ENCODE results near the gene ABCB8.

ABCB8 gene

DNA sequence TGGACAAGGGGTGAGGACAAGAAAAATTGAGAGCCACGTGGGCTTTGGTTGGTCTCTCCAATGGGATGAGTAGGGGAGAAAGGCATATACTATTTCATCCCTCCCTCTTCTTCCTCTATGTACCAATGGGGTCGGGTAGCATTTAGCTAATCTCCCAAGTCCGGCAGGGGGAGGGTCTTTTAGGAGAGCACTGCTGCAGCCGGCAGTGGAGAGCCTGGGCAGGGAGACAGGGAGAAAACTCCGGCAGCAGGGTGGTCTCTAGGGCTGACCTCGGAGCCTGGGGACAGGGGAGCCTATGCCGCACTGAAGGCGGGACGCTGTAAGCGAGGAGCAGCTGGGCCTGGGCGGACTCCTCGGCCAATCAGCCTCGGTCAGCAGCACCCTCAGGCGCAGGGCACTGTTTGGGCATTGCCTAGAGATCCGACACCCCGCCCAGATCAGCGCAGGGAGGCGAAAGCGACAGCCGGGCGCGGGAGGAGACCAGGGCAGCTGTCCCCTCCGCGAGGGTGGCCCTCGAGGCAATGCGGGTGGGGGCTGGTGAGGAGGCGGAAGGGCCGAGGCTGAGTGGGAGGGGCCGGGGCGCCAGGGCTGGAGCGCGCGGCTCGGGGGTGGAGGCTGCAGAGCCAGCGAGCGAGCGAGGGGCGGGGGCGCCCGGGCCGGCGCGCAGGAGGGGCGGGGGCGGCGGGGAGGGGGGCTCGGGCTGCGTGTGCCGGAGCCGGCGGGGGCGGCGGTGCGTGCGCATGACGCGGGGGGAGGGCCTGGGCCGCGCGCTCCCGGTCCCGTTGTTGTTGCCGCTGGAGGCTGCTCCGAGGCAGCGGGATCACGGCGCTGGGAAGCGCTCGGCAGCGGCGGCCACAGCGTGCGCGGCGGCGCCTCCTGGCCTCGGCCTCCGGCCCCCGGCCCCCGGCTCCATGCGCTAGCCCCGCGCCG is 57.7 kb downstream of the ABCB8 start, which contains the start of gene AGAP3:
Gene AGAP3, plus strand, starts transcription at position 785 of the 930 bp plus-strand sequence. CDS start 267 bp downstream, outside the sequence.
- peak within 1 kb of the TSS; percentile 71 to 86 for H3K4me3 ChIP-seq (ENCODE audit: low read depth in 1 of 2, low read length in 2 of 2)
- H3K9me3 ChIP-seq (ENCODE audit: control insufficient read depth in 1 of 2, low read length in 2 of 2) = no peaks in the 10 kb centered on the region
- H3K27me3 ChIP-seq (ENCODE audit: low read depth, low read length) = no peaks in the 10 kb centered on the region
- H3K4me1 ChIP-seq (ENCODE audit: control insufficient read depth in 1 of 2, insufficient read depth in 2 of 2, low read length in 2 of 2) = peaks cover 36 to 54% of the 10 kb centered on the region in 2 donors
- peak within 1 kb of the TSS; percentile 51 for H3K27ac ChIP-seq (ENCODE audit: low read length)
- no peaks in the 10 kb centered on the region for H3K36me3 ChIP-seq (ENCODE audit: control insufficient read depth in 1 of 2, insufficient read depth in 2 of 2, low read length in 2 of 2)

- no peaks in the 10 kb centered on the region for H3K27me3 ChIP-seq (ENCODE audit: low read depth, low read length)
- H3K36me3 ChIP-seq (ENCODE audit: control insufficient read depth in 1 of 2, insufficient read depth in 2 of 2, low read length in 2 of 2) = no peaks in the 10 kb centered on the region
- peak overlapping the region; percentile 71 to 86 for H3K4me3 ChIP-seq (ENCODE audit: low read depth in 1 of 2, low read length in 2 of 2)
- H3K27ac ChIP-seq (ENCODE audit: low read length) = no peak overlapping the region
- peaks cover 35 to 48% of the 10 kb centered on the region in 2 donors for H3K4me1 ChIP-seq (ENCODE audit: control insufficient read depth in 1 of 2, insufficient read depth in 2 of 2, low read length in 2 of 2)
- H3K9me3 ChIP-seq (ENCODE audit: control insufficient read depth in 1 of 2, low read length in 2 of 2) = no peaks in the 10 kb centered on the region
These were observed 58.6 kb downstream of the ABCB8 start for GRCh38 chr7:151086802-151087244.

GRCh38 chr7:151087245-151088018 is 59.2 kb downstream of the ABCB8 start:
- Histone ChIP-seq H3K27ac (ENCODE audit: low read length) (peak overlapping the region; percentile 96), H3K4me1 (ENCODE audit: control insufficient read depth in 1 of 2, insufficient read depth in 2 of 2, low read length in 2 of 2) (peaks cover 29 to 42% of the 10 kb centered on the region in 2 donors)

DNA sequence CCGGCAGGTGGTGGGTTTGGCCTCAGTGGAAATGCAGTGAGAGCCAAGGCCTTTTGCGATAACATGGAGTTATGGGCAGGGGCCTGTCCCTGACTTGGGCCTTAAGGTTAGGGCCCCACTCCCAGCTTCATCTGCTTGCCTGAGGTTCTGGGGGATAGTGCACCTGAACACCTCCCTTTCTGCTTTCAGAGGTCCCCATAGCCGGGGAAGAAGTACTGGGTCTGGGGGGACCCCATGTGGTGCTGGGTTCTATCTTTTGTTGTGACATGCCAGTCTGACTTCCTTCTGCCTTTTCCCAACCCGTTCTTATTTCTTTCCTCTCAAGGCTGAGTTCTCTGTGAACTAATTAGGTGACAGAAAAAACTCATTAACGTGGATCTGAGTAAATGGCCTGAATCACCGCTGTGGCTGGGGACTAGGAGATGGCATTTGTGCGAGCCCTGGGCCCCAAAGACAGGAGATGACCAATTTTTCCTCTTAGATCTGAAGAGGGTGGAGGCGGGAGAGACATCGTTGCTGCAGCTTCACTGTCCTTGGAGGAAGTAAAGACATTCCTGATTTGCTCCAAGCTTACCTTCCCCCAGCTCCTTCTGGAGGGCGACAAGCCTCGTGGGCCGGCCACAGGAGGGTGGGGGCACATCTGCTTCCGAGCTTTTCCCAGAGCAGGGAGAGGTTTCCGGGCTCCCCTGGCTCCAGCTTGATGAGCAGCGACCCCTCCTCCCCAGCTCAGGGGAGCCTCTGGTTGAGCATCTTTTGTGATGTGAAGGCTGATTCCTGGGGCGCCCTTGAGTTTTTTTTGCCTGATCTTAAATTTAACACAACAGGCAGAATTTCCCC is 60.0 kb downstream of the ABCB8 start:
- H3K36me3 ChIP-seq (ENCODE audit: control insufficient read depth in 1 of 2, insufficient read depth in 2 of 2, low read length in 2 of 2) = peaks cover 0 to 7% of the 10 kb centered on the region in 2 donors
- peak overlapping the region; percentile 96 for H3K27ac ChIP-seq (ENCODE audit: low read length)
- H3K9me3 ChIP-seq (ENCODE audit: control insufficient read depth in 1 of 2, low read length in 2 of 2) = no peaks in the 10 kb centered on the region
- peak overlapping the region; percentile 71 to 86 for H3K4me3 ChIP-seq (ENCODE audit: low read depth in 1 of 2, low read length in 2 of 2)
- peaks cover 29 to 39% of the 10 kb centered on the region in 2 donors for H3K4me1 ChIP-seq (ENCODE audit: control insufficient read depth in 1 of 2, insufficient read depth in 2 of 2, low read length in 2 of 2)
- H3K27me3 ChIP-seq (ENCODE audit: low read depth, low read length) = no peaks in the 10 kb centered on the region

More at GRCh38 chr7:151087245-151088018, 59.2 kb downstream of the ABCB8 start:
- no peaks in the 10 kb centered on the region for H3K9me3 ChIP-seq (ENCODE audit: control insufficient read depth in 1 of 2, low read length in 2 of 2)
- peaks cover 0 to 5% of the 10 kb centered on the region in 2 donors for H3K36me3 ChIP-seq (ENCODE audit: control insufficient read depth in 1 of 2, insufficient read depth in 2 of 2, low read length in 2 of 2)
- no peaks in the 10 kb centered on the region for H3K27me3 ChIP-seq (ENCODE audit: low read depth, low read length)
- H3K4me3 ChIP-seq (ENCODE audit: low read depth in 1 of 2, low read length in 2 of 2) = peak overlapping the region; percentile 71 to 86

GRCh38 chr7:151088856-151089699 is 60.8 kb downstream of the ABCB8 start:
- Histone ChIP-seq H3K9me3 (ENCODE audit: control insufficient read depth in 1 of 2, low read length in 2 of 2) (no peaks in the 10 kb centered on the region), H3K36me3 (ENCODE audit: control insufficient read depth in 1 of 2, insufficient read depth in 2 of 2, low read length in 2 of 2) (peaks cover 0 to 7% of the 10 kb centered on the region in 2 donors), H3K4me3 (ENCODE audit: low read depth in 1 of 2, low read length in 2 of 2) (peak overlapping the region; percentile 71 to 86), H3K27me3 (ENCODE audit: low read depth, low read length) (no peaks in the 10 kb centered on the region), H3K4me1 (ENCODE audit: control insufficient read depth in 1 of 2, insufficient read depth in 2 of 2, low read length in 2 of 2) (peaks cover 24 to 39% of the 10 kb centered on the region in 2 donors), H3K27ac (ENCODE audit: low read length) (peak overlapping the region; percentile 96)

DNA sequence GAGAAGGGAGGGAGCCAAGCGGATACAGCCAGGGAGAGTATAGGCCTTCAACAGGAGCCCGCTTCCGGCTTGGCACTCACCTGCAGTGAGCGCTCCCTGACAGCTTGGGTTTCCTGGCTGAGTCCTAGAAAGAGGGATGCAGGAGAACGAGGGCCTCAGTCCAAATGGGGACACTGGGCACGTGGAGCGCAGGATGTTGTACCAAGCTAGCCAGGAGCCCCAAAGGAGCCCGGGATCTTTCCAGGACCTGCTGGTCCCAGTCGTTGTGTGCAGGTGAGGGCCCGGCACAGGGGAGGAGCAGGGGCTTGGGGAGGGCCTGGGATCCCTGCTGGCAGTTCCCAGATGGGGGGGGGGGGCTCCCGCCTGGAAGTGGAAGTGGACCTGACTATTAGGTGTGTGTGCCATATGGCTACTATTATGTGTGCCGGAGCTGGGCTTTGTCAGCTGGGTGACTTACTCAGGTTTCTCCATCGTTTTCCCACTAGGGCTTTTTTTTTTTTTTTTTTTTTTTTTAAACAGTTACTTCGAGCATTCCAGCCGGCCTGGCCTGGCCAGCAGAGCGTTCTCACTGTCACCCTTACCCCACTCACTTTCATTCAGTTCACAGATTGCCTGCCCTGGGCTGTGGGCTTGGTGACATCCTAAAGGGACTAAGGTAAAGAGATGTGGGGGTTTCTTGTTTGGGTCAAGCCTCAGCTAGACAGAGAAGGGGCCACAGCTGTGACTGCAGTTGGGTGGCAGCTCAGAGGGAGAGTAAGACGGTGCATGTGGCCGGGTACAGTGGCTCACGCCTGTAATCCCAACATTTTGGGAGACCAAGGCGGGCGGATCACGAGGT is 61.9 kb downstream of the ABCB8 start:
- Histone ChIP-seq H3K4me3 (ENCODE audit: low read depth in 1 of 2, low read length in 2 of 2) (peak overlapping the region; percentile 71 to 86), H3K27ac (ENCODE audit: low read length) (peak overlapping the region; percentile 96), H3K9me3 (ENCODE audit: control insufficient read depth in 1 of 2, low read length in 2 of 2) (no peaks in the 10 kb centered on the region), H3K27me3 (ENCODE audit: low read depth, low read length) (no peaks in the 10 kb centered on the region), H3K36me3 (ENCODE audit: control insufficient read depth in 1 of 2, insufficient read depth in 2 of 2, low read length in 2 of 2) (peaks cover 0 to 7% of the 10 kb centered on the region in 2 donors), H3K4me1 (ENCODE audit: control insufficient read depth in 1 of 2, insufficient read depth in 2 of 2, low read length in 2 of 2) (peaks cover 22 to 43% of the 10 kb centered on the region in 2 donors)

GRCh38 chr7:151091003-151091402 is 62.8 kb downstream of the ABCB8 start:
- peaks cover 18 to 42% of the 10 kb centered on the region in 2 donors for H3K4me1 ChIP-seq (ENCODE audit: control insufficient read depth in 1 of 2, insufficient read depth in 2 of 2, low read length in 2 of 2)
- H3K9me3 ChIP-seq (ENCODE audit: control insufficient read depth in 1 of 2, low read length in 2 of 2) = no peaks in the 10 kb centered on the region
- peaks cover 0 to 7% of the 10 kb centered on the region in 2 donors for H3K36me3 ChIP-seq (ENCODE audit: control insufficient read depth in 1 of 2, insufficient read depth in 2 of 2, low read length in 2 of 2)
- no peak overlapping the region for H3K4me3 ChIP-seq (ENCODE audit: low read depth in 1 of 2, low read length in 2 of 2)
- no peak overlapping the region for H3K27ac ChIP-seq (ENCODE audit: low read length)
- no peaks in the 10 kb centered on the region for H3K27me3 ChIP-seq (ENCODE audit: low read depth, low read length)

DNA sequence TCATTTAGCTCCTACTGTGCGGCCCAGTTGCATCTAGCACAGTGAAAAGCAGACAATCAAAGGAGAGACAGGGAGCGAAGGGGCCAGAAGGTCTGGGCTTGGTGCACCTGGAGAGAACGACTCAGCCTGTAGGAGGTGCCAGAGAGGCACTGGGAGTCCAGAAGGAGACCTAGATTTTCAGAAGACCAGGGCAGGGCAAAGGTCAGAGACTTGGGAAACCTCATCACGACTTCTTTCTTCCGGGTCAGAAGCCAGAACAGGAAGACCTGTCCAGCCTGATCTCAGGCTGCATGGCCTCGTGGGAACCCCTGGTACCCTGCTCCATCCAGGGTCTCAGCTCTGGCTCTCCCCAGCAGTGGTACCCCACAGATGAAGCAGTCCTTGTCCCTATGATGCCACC is 63.2 kb downstream of the ABCB8 start:
- H3K4me3 ChIP-seq (ENCODE audit: low read depth in 1 of 2, low read length in 2 of 2) = no peak overlapping the region
- no peaks in the 10 kb centered on the region for H3K27me3 ChIP-seq (ENCODE audit: low read depth, low read length)
- no peaks in the 10 kb centered on the region for H3K9me3 ChIP-seq (ENCODE audit: control insufficient read depth in 1 of 2, low read length in 2 of 2)
- no peak overlapping the region for H3K27ac ChIP-seq (ENCODE audit: low read length)
- peaks cover 0 to 7% of the 10 kb centered on the region in 2 donors for H3K36me3 ChIP-seq (ENCODE audit: control insufficient read depth in 1 of 2, insufficient read depth in 2 of 2, low read length in 2 of 2)
- H3K4me1 ChIP-seq (ENCODE audit: control insufficient read depth in 1 of 2, insufficient read depth in 2 of 2, low read length in 2 of 2) = peaks cover 18 to 42% of the 10 kb centered on the region in 2 donors

GRCh38 chr7:151091988-151092387 is 63.7 kb downstream of the ABCB8 start:
- Histone ChIP-seq H3K27me3 (ENCODE audit: low read depth, low read length) (no peaks in the 10 kb centered on the region), H3K4me3 (ENCODE audit: low read depth in 1 of 2, low read length in 2 of 2) (no peak overlapping the region), H3K27ac (ENCODE audit: low read length) (no peak overlapping the region), H3K36me3 (ENCODE audit: control insufficient read depth in 1 of 2, insufficient read depth in 2 of 2, low read length in 2 of 2) (peaks cover 0 to 7% of the 10 kb centered on the region in 2 donors), H3K9me3 (ENCODE audit: control insufficient read depth in 1 of 2, low read length in 2 of 2) (no peaks in the 10 kb centered on the region), H3K4me1 (ENCODE audit: control insufficient read depth in 1 of 2, insufficient read depth in 2 of 2, low read length in 2 of 2) (peaks cover 18 to 42% of the 10 kb centered on the region in 2 donors)

All from muscle layer of duodenum (tissue), 2 donors.